Right atrium auricular region (tissue), 2 donors: Measurements from ENCODE around the gene ADAMTS2. TPM values are rescaled to one million over a fixed set of nuclear protein-coding genes. Genes with fewer than 3 reads are reported as not detected.
A peak's percentile ranks its signal among the peaks of the same experiment; 100 is the strongest.

Source experiments
- DNase-seq: peaks from one replicate; pipeline ENCODE4 v3.0.0-alpha.2; 2019; ENCODE audit warnings: low spot score
- H3K27ac ChIP-seq, 2 donors: fragments of 200-600 bp; sonication (generic); 1 replicate in 1 of 2; 2 replicates in 1 of 2; pipeline ENCODE4 v1.5.1; 2016 to 2019
- H3K27me3 ChIP-seq, 2 donors: fragments of 200-600 bp; sonication (generic); one replicate each; pipeline versions ENCODE4 v1.5.1 to v1.6.0; 2017 to 2019
- H3K36me3 ChIP-seq: fragments of 200-600 bp; sonication (generic); one replicate; pipeline ENCODE4 v1.5.1; 2016
- H3K4me1 ChIP-seq, 2 donors: fragments of 200-600 bp; sonication (generic); one replicate each; pipeline versions ENCODE4 v1.5.1 to v1.6.0; 2017 to 2019
- H3K4me3 ChIP-seq, 2 donors: fragments of 200-600 bp; sonication (generic); 1 replicate in 1 of 2; 2 replicates in 1 of 2; pipeline ENCODE4 v1.5.1; 2017 to 2019; ENCODE audit warnings: mild to moderate bottlenecking in 1 of 2, moderate library complexity in 1 of 2
- H3K9me3 ChIP-seq, 2 donors: fragments of 200-600 bp; sonication (generic); one replicate each; pipeline ENCODE4 v1.5.1; 2019
- CTCF ChIP-seq, 2 donors: fragments of 200-600 bp; sonication (generic); IDR thresholded peaks; one replicate each; pipeline ENCODE4 v1.5.1; 2019; ENCODE audit warnings: antibody characterized with exemption in 2 of 2
- total RNA-seq, 2 donors: library from RNA; depleted of rRNA; stranded (reverse); fragments of >200 nt; gene quantifications; one replicate each; pipeline ENCODE4 v1.1.0, GENCODE V29; 2016

ADAMTS2 gene
- total RNA-seq, 2 donors from 2014 or later = 13.6 to 13.7 TPM

GRCh38 chr5:179230061-179230461 is 115.2 kb downstream of the ADAMTS2 start:
- peak; percentile 9 for DNase-seq

DNA sequence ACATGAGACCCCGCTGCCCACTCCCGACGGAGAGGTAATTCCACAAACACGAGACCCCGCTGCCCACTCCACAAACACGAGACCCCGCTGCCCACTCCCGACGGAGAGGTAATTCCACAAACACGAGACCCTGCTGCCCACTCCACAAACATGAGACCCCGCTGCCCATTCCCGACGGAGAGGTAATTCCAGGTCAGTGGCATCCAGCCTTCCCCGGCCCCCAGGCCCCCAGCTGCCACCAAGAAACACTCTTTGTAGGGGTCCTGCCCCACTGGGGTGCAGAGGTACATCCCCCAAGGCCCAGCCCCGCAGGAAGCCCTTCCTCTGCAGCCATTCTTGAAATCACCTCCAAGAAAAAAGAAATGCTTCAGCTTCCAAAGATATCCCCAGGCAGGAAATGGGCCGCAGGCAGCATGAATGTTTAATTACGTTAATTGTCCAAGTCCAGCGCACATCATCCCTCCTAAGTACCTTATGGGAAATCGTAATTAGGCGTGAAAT is 115.9 kb downstream of the ADAMTS2 start:
- Histone ChIP-seq H3K27me3 (no peaks in the 10 kb centered on the region), H3K9me3 (peaks cover 0 to 4% of the 10 kb centered on the region in 2 donors), H3K4me3 (no peak overlapping the region), H3K36me3 (no peaks in the 10 kb centered on the region), H3K27ac (no peak overlapping the region), H3K4me1 (peaks cover 0 to 11% of the 10 kb centered on the region in 2 donors)
- DNase-seq = no peak
- no peak for TF ChIP-seq CTCF (IDR thresholded peaks at IDR 0.05)

More at GRCh38 chr5:179230061-179230461, 115.2 kb downstream of the ADAMTS2 start:
- Histone ChIP-seq H3K36me3 (no peaks in the 10 kb centered on the region), H3K4me1 (peaks cover 0 to 11% of the 10 kb centered on the region in 2 donors), H3K27ac (no peak overlapping the region), H3K27me3 (no peaks in the 10 kb centered on the region), H3K9me3 (no peaks in the 10 kb centered on the region), H3K4me3 (no peak overlapping the region)
- no peak for TF ChIP-seq CTCF (IDR thresholded peaks at IDR 0.05)

- H3K4me1 ChIP-seq = peaks cover 0 to 11% of the 10 kb centered on the region in 2 donors
- DNase-seq = no peak
- no peak overlapping the region for H3K4me3 ChIP-seq
These were observed 116.7 kb downstream of the ADAMTS2 start for GRCh38 chr5:179228341-179229121.

DNA sequence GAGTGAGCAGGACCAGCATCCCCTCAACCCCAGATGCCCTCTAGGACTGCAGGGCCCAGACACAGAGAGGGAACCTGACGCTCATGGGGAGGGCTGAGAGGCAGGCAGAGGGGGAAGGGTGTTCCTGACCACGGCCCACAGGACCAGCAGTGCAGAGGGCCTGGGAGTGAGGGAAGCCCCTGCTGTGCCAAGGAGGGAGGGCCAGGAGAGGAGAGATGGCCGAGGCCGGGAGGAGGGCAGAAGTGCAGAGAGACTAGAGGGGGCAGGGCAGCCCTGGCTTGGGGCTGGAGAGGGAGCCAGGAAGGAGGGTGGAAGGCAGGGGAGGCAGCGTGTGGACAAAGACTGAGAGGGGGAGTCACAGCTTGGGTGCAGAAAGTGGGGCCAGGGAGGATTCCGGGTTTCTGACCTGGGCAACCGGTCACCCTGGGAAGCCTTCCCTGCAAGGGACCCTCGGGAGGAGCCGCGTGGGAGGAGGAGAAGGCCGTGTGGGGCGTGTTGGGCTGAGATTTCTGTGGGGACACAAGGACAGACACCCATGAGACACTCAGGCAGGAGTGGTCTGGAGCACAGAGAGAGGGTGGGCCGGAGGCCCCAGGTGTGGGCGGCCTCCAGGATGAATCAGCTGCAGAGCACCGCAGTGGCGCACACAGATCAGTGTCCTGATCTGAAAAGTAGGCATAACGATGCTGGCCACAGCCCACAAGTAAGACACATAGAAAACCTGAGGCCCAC is 117.5 kb downstream of the ADAMTS2 start:
- Histone ChIP-seq H3K36me3 (no peaks in the 10 kb centered on the region), H3K4me1 (peaks cover 0 to 11% of the 10 kb centered on the region in 2 donors), H3K4me3 (no peak overlapping the region), H3K9me3 (peaks cover 0 to 7% of the 10 kb centered on the region in 2 donors), H3K27me3 (no peaks in the 10 kb centered on the region), H3K27ac (no peak overlapping the region)
- no peak for TF ChIP-seq CTCF (IDR thresholded peaks at IDR 0.05)
- no peak for DNase-seq

More at GRCh38 chr5:179228341-179229121, 116.7 kb downstream of the ADAMTS2 start:
- no peak overlapping the region for H3K27ac ChIP-seq
- TF ChIP-seq CTCF (IDR thresholded peaks at IDR 0.05) = no peak
- H3K27me3 ChIP-seq = no peaks in the 10 kb centered on the region
- peaks cover 0 to 7% of the 10 kb centered on the region in 2 donors for H3K9me3 ChIP-seq
- no peaks in the 10 kb centered on the region for H3K36me3 ChIP-seq

DNA sequence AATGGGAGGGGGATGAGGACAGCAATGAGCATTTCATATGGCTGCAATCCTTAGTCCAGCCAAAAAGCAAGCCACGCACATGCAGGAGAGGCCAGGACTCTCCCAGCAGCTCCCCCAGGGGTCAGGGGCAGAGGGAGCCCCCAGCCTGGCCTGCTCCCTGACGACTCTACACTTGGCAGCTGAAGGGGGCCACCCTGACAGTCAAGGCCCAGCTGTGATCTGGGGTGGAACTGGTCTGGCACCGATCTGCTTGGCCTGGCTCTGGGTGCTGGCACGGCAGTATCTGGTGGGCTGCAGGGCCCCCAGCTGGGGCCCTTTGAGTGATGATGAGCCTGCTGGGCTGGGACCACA is 118.1 kb downstream of the ADAMTS2 start:
- Histone ChIP-seq H3K27me3 (no peaks in the 10 kb centered on the region), H3K4me3 (no peak overlapping the region), H3K36me3 (no peaks in the 10 kb centered on the region), H3K9me3 (peaks cover 0 to 7% of the 10 kb centered on the region in 2 donors), H3K27ac (no peak overlapping the region), H3K4me1 (peaks cover 0 to 11% of the 10 kb centered on the region in 2 donors)
- DNase-seq = no peak
- no peak for TF ChIP-seq CTCF (IDR thresholded peaks at IDR 0.05)
